HEK293 (cell line): ENCODE results near the gene CDH22.

Source experiments
- CTCF ChIA-PET: fragments of 350-600 bp; formaldehyde crosslinking; extraction: SDS; loops from one replicate; lab custom pipeline; 2021; ENCODE audit warnings: antibody characterized with exemption; lab: Yijun Ruan, JAX
- POLR2A ChIA-PET: fragments of 300-600 bp; formaldehyde crosslinking; extraction: SDS; loops from one replicate; lab custom pipeline; 2020; ENCODE audit warnings: antibody characterized with exemption, inconsistent platforms; lab: Yijun Ruan, JAX
- H3K27ac ChIP-seq: fragments of 200-500 bp; sonication (Bioruptor generic); 2 replicates; pipeline ENCODE4 v1.5.1; 2014; ENCODE audit warnings: low read depth, low read length, control low read depth, inconsistent platforms; ENCODE audit errors: extremely low read depth
- H3K36me3 ChIP-seq, 2 experiments: fragments of 200-500 bp in 1 of 2; sonication (Bioruptor generic) in 1 of 2; 1 replicate in 1 of 2; 2 replicates in 1 of 2; pipeline ENCODE4 v1.5.1; 2014 to 2017; ENCODE audit warnings: inconsistent platforms in 2 of 2, low read length in 2 of 2; ENCODE audit not compliant: control insufficient read depth in 2 of 2, insufficient read depth in 1 of 2
- H3K4me1 ChIP-seq: fragments of 200-500 bp; sonication (Bioruptor generic); 2 replicates; pipeline ENCODE4 v1.5.1; 2014; ENCODE audit warnings: mild to moderate bottlenecking, low read length, inconsistent platforms; ENCODE audit not compliant: control insufficient read depth, insufficient read depth
- H3K4me3 ChIP-seq: 2 replicates; pipeline ENCODE4 v1.5.1; 2011; ENCODE audit warnings: low read depth, mild to moderate bottlenecking, control low read depth, low read length, moderate library complexity
- H3K9me3 ChIP-seq: fragments of 200-500 bp; sonication (Bioruptor generic); 2 replicates; pipeline ENCODE4 v1.5.1; 2014; ENCODE audit warnings: low read depth, low read length, inconsistent platforms; ENCODE audit not compliant: control insufficient read depth, insufficient read depth
- BCL11A ChIP-seq: fragments of 450-650 bp; formaldehyde crosslinking; IDR thresholded peaks from 2 replicates; pipeline ENCODE4 v1.5.1; 2016; ENCODE audit warnings: low read depth, missing biosample characterization, missing genetic modification characterization
- HIC1 ChIP-seq: fragments of 450-650 bp; formaldehyde crosslinking; IDR thresholded peaks from 2 replicates; pipeline ENCODE4 v1.5.1; 2016; ENCODE audit warnings: missing biosample characterization, missing genetic modification characterization
- KLF1 ChIP-seq: fragments of 450-650 bp; formaldehyde crosslinking; IDR thresholded peaks from 2 replicates; pipeline ENCODE4 v1.5.1; 2016; ENCODE audit warnings: missing biosample characterization, missing genetic modification characterization
- ZFP41 ChIP-seq: fragments of 450-650 bp; formaldehyde crosslinking; IDR thresholded peaks from 2 replicates; pipeline ENCODE4 v1.5.1; 2016; ENCODE audit warnings: missing biosample characterization, missing genetic modification characterization, borderline replicate concordance
- ZNF146 ChIP-seq: fragments of 450-650 bp; formaldehyde crosslinking; IDR thresholded peaks from 2 replicates; pipeline ENCODE4 v1.5.1; 2016; ENCODE audit warnings: missing biosample characterization, missing genetic modification characterization
- ZNF184 ChIP-seq: fragments of 450-650 bp; IDR thresholded peaks from 2 replicates; pipeline ENCODE4 v1.5.1; 2018; ENCODE audit warnings: missing biosample characterization, mild to moderate bottlenecking, missing genetic modification characterization
- ZNF26 ChIP-seq: fragments of 450-650 bp; formaldehyde crosslinking; IDR thresholded peaks from 2 replicates; pipeline ENCODE4 v1.5.1; 2016; ENCODE audit warnings: missing biosample characterization, missing genetic modification characterization
- ZNF341 ChIP-seq: fragments of 450-650 bp; formaldehyde crosslinking; IDR thresholded peaks from 2 replicates; pipeline ENCODE4; 2016; ENCODE audit warnings: low read depth, missing biosample characterization, missing genetic modification characterization
- ZNF366 ChIP-seq: fragments of 450-650 bp; formaldehyde crosslinking; conservative IDR thresholded peaks from 2 replicates; pipeline ENCODE4 v1.5.1; 2016; ENCODE audit warnings: missing biosample characterization, missing genetic modification characterization
- ZNF416 ChIP-seq: fragments of 450-650 bp; formaldehyde crosslinking; IDR thresholded peaks from 2 replicates; pipeline ENCODE4 v1.5.1; 2016; ENCODE audit warnings: missing biosample characterization, missing genetic modification characterization
- ZNF449 ChIP-seq: fragments of 450-650 bp; formaldehyde crosslinking; IDR thresholded peaks from 2 replicates; pipeline ENCODE4 v1.5.1; 2017; ENCODE audit warnings: missing biosample characterization, mild to moderate bottlenecking, missing genetic modification characterization, moderate library complexity
- ZNF501 ChIP-seq: fragments of 450-650 bp; formaldehyde crosslinking; IDR thresholded peaks from 2 replicates; pipeline ENCODE4 v1.5.1; 2016; ENCODE audit warnings: missing biosample characterization, missing genetic modification characterization
- ZNF514 ChIP-seq: fragments of 450-650 bp; formaldehyde crosslinking; IDR thresholded peaks from 2 replicates; pipeline ENCODE4 v1.5.1; 2016; ENCODE audit warnings: missing biosample characterization, missing genetic modification characterization
- ZNF518A ChIP-seq: fragments of 450-650 bp; formaldehyde crosslinking; conservative IDR thresholded peaks from 2 replicates; pipeline ENCODE4 v1.5.1; 2016; ENCODE audit warnings: low read depth, missing biosample characterization, missing genetic modification characterization
- ZNF621 ChIP-seq: fragments of 450-650 bp; formaldehyde crosslinking; IDR thresholded peaks from 2 replicates; pipeline ENCODE4 v1.5.1; 2017; ENCODE audit warnings: missing biosample characterization, missing genetic modification characterization
- ZNF626 ChIP-seq: fragments of 450-650 bp; sonication (Bioruptor Pico); formaldehyde crosslinking; IDR thresholded peaks from 2 replicates; pipeline ENCODE4 v1.5.1; 2018; ENCODE audit warnings: missing biosample characterization, missing genetic modification characterization, inconsistent platforms
- ZNF658 ChIP-seq: fragments of 450-650 bp; formaldehyde crosslinking; IDR thresholded peaks from 2 replicates; pipeline ENCODE4; 2016; ENCODE audit warnings: missing biosample characterization, missing genetic modification characterization
- ZNF76 ChIP-seq: fragments of 450-650 bp; formaldehyde crosslinking; IDR thresholded peaks from 2 replicates; pipeline ENCODE4; 2016; ENCODE audit warnings: low read depth, missing biosample characterization, missing genetic modification characterization, borderline replicate concordance
- ZNF776 ChIP-seq: fragments of 450-650 bp; formaldehyde crosslinking; IDR thresholded peaks from 2 replicates; pipeline ENCODE4 v1.5.0; 2017; ENCODE audit warnings: missing biosample characterization, missing genetic modification characterization, borderline replicate concordance
- ZSCAN16 ChIP-seq: fragments of 450-650 bp; formaldehyde crosslinking; IDR thresholded peaks from 2 replicates; pipeline ENCODE4 v1.5.1; 2016; ENCODE audit warnings: missing biosample characterization, missing genetic modification characterization
- ZSCAN18 ChIP-seq: fragments of 450-650 bp; formaldehyde crosslinking; IDR thresholded peaks from 2 replicates; pipeline ENCODE4 v1.5.1; 2016; ENCODE audit warnings: missing biosample characterization, missing genetic modification characterization

The CDH22 gene

GRCh38 chr20:46267108-46268105 is 40.9 kb downstream of the CDH22 start:
- no peak for TF ChIP-seq ZNF366 (tag by site-specific recombination)
- peak; percentile 27; the same call in 1 of the 2 replicates for TF ChIP-seq ZNF341 (tag by site-specific recombination)
- CTCF ChIA-PET = interaction anchor here (0.6 to 0.7 kb wide), 2 partner anchors 39 to 259 kb away, joined by 3 read pairs; no protein-coding TSS in a partner anchor
- POLR2A ChIA-PET = no interaction called here

DNA sequence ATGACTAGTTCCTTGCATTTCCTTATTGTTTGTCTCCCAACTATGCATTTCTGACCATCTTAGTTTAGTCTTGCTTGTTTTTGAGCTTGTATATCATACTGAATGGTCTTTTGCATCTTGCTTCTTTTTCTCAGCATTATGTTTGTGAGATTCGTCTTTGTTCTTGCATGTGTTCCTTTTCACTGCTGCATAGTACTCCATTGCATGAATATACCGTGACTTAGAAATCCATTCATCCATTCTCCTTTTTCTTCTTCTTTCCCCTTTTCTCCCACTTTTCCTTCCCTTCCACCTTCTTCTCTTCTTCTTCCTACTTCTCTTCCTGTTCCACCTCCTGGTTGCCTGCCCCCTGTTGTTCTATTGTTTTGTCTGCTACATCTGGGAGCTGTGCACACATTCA is 42.8 kb downstream of the CDH22 start:
- ChIA-PET CTCF (interaction anchor here (0.6 kb wide), 2 partner anchors 18 to 24 kb away, joined by 3 to 4 read pairs; no protein-coding TSS in a partner anchor), POLR2A (no interaction called here)
- Histone ChIP-seq H3K9me3 (no peaks in the 10 kb centered on the region), H3K36me3 (no peaks in the 10 kb centered on the region), H3K4me3 (no peak overlapping the region), H3K4me1 (no peaks in the 10 kb centered on the region), H3K27ac (no peak overlapping the region)
- no peak for TF ChIP-seq ZNF184 (tag by site-specific recombination)
- TF ChIP-seq ZNF776 = no peak
- TF ChIP-seq ZNF416 (tag by site-specific recombination) = no peak
- TF ChIP-seq HIC1 (tag by site-specific recombination) = no peak
- no peak for TF ChIP-seq ZNF514 (tag by site-specific recombination)
- no peak for TF ChIP-seq KLF1 (tag by site-specific recombination)
- no peak for TF ChIP-seq BCL11A (tag by site-specific recombination)
- no peak for TF ChIP-seq ZSCAN16 (tag by site-specific recombination)
- no peak for TF ChIP-seq ZNF621 (tag by site-specific recombination)
- TF ChIP-seq ZNF518A (tag by site-specific recombination) = no peak
- no peak for TF ChIP-seq ZNF501 (tag by site-specific recombination)
- no peak for TF ChIP-seq ZNF658 (tag by site-specific recombination)
- no peak for TF ChIP-seq ZSCAN18 (tag by site-specific recombination)
- no peak for TF ChIP-seq ZNF449
- TF ChIP-seq ZNF26 (tag by site-specific recombination) = no peak
- peak; percentile 100 for TF ChIP-seq ZNF146 (tag by site-specific recombination)
- TF ChIP-seq ZNF626 (tag by site-specific recombination) = no peak
- TF ChIP-seq ZFP41 (tag by site-specific recombination) = no peak
- no peak for TF ChIP-seq ZNF76 (tag by site-specific recombination)

More at GRCh38 chr20:46267108-46268105, 40.9 kb downstream of the CDH22 start:
- H3K27ac ChIP-seq = no peak overlapping the region
- H3K9me3 ChIP-seq = no peaks in the 10 kb centered on the region
- H3K4me1 ChIP-seq = no peaks in the 10 kb centered on the region
- no peaks in the 10 kb centered on the region for H3K36me3 ChIP-seq
- no peak overlapping the region for H3K4me3 ChIP-seq
